CD4-positive, alpha-beta T cell treated with Interleukin-2 at 100 ng/mL for 4 hours (primary cell): ENCODE results near the gene PDE10A.

Source experiments
- DNase-seq: peaks from one replicate; pipeline ENCODE4 v3.0.0-alpha.2; 2020; ENCODE audit warnings: low spot score

The PDE10A gene

GRCh38 chr6:165662749-165663376 is at the start of gene PDE10A:
Gene PDE10A, minus strand, starts transcription at chr6:165663241. Its CDS starts 430 bp downstream, at chr6:165662811.
- no peak for DNase-seq

DNA sequence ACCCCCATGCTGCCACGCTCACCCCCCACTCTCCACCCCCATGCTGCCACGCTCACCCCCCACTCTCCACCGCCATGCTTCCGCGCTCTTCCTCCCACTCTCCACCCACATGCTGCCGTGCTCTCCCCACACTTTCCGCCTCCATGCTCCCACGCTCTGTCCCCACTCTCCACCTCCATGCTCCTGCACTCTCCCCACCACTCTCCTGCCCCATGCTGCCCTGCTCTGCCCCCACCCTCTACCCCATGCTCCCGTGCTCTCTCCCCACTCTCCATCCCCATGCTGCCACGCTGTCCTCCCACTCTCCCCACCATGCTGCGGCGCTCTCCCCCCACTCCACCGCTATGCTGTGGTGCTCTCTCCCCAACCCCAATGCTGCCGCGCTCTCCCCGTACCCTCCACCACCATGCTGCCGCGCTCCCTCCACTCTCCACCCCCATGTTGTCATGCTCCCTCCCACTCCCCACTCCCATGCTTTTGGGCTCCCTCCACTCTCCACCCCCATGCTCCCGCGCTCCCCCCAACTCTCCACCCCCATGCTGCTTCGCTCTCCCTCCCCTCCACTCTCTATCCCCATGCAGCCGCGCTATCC is 46.0 kb upstream of the PDE10A start:
- DNase-seq, result no peak

DNA sequence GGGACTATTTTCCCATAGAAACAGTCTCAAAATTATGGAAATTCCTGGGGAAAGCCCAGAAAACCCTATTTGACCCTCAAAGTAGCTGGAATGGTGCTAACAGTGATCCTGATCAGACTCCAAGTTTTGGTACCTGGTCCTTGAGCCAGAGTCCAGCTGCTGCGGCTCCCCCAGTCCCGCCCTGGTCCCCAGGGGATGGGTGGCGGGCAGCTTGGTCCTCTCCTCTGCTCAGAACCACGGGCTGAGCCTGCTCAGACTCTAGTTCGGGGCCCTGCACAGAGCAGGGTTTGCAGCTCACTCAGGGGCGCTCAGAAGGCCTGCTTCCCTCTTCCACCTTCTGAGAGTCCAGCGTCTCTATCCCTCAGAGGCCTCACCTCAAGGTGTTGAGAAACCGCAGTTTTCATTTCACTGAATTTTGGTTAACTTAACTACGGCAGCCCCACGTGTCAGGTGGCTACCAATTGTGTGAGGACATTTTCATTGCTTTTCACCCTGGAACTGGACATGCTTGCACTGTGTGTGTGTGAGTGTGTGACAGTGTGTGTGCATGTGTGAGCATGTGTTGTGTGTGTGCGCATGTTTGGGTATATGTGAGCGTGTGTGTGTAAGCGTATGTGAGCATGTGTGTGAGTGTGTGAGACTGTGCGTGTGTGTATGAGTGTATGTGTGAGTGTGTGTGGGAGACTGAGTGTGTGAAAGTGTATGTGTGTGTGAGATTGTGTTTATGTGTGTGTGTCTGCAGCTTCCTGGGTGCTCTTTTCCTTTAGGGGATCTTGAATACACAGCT is 44.2 kb upstream of the PDE10A start:
- no peak for DNase-seq

DNA sequence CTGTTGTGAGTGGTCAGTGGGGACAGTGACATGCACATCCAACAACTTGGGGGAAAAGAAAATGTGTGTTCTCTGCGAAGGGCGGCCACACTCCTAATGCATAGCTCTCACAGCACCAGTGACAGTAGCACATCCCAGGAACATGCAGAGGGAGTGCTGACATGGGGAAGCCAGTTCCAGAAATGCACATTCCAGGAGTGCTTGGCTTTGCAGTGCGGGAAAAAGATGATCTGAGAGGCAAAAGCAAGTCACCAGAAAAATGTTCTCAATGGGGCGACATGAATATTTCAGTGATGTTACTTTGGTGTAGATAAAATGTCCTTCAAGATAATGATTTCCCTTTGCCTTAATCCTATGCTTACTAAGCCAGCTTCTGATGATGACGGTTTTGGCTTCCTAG is 42.9 kb upstream of the PDE10A start:
- DNase-seq, result no peak

DNA sequence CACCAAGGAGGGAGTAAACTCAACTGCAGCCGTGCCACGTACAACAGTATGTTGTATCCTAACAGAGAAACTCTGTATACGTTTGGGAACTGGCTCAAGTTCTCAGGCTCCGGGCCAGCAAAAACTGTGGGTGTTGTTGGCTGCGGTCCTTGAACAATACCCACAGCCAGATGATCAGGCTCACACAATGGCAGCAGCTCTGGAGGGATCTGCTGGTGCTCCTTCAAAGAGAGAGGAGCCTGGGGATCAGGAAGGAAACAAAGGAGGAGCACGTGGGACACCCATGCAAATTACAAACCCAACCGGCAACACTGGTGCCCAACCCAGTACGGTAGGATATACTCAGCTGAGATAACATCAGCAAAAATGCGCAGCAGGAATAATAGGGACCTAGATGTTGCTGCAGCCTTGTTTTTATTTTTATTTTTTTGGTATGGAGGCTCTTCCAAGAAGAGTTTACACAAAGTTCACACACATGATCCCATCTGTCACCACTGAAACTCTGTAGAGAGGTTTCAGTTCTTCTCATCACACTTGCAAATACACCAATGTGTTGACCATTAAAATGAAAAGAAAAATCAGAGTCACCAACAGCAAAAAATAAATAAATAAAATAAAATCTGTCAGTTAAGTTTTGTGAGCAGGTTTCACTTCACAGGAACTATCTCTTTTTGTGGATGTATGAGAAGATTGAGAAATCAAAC is 41.2 kb upstream of the PDE10A start:
- no peak for DNase-seq

DNA sequence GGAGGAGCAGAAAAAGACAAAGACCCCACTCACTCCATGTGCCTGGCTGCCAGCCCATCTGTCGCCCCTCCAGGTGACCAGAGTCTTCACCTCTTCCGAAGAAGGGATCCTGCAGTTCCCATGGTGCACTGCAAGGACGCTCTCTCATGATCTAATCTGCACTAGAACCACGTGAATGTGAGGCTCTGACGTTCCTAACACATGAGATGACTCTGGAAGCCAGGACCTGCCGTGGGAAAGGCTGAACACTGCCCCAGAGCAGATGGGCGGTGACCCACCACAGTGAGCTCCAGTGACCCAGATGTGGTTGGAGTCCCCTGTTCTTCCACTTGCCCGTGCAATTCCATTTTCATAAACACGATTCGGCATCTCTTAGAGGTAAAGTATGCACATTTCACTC is 39.6 kb upstream of the PDE10A start:
- DNase-seq, result no peak

GRCh38 chr6:165701564-165702354 is 38.7 kb upstream of the PDE10A start:
- no peak for DNase-seq

DNA sequence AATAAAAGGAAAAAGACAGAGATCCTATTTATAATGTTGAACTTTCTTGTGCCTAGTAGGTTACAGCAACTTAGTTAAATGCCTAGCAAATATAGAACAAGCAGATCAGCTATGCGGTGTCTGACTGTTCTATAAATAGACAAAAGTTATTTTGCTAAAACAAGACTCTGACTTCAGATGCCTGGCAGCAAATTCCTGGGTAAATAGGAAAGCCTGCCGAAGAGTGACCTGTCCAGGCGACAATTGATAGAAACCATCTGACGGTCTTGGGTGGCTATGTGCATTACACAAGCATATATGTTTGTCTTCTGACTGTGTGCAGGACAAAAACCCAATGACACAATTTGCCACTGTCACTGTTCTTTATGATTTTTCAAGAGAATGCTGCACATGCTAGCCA is 38.0 kb upstream of the PDE10A start:
- no peak for DNase-seq

DNA sequence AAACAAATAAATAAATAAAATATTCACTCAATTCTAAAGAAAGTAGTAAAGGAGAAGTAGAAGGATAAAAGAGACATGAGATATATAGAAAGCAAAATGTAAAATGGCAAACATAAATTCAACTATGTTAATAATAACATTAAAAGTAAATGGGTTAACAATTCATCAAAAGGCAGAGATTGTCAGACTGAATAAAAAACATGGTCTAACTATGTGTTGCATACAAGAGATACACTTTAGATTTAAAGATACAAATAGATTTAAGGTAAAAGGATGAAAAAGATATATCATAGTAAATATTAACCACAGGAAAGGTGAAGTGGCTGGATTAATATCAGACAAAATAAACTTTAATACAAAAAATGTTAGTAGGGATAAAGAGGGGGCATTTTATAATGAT is 35.8 kb upstream of the PDE10A start:
- DNase-seq, result no peak

DNA sequence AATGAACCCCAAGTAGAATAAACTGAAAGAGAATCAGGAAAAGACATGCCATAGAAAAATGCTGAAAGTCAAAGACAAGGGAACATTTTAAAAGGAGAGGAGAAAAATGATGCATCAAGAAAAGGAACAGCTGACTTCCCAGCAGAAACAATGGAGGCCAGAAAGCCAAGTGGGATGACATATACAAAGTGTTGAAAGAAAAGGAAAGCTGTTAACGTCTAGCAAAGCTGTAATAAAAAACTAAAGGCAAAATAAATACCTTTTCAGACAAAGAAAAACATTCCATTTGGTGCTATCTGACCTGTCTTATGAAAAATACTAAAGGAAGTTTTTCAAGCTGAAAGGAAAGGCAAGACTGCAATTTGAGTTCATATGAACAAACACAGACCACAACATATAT is 34.1 kb upstream of the PDE10A start:
- DNase-seq, result no peak

- no peak for DNase-seq
These were observed 32.9 kb upstream of the PDE10A start for GRCh38 chr6:165695722-165696515.

DNA sequence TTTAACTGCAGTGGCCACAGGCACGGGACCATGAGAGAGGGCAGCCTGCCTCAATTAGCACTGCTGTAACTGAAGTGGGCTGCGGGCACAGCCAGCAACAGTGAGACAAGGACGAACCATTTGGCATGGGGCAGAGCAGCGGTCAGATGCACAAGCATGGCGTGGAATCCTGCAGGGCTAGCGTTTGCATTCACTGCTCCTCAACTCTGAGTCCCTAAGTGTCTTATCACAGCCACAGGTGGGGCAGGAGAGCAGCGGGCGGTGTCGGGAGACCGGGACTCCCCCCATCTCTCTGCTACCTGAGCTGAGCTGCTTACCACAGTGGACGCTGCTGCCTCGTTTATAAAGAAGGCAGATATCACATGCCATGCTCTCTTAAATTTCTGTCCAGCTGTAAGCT is 31.3 kb upstream of the PDE10A start:
- no peak for DNase-seq

DNA sequence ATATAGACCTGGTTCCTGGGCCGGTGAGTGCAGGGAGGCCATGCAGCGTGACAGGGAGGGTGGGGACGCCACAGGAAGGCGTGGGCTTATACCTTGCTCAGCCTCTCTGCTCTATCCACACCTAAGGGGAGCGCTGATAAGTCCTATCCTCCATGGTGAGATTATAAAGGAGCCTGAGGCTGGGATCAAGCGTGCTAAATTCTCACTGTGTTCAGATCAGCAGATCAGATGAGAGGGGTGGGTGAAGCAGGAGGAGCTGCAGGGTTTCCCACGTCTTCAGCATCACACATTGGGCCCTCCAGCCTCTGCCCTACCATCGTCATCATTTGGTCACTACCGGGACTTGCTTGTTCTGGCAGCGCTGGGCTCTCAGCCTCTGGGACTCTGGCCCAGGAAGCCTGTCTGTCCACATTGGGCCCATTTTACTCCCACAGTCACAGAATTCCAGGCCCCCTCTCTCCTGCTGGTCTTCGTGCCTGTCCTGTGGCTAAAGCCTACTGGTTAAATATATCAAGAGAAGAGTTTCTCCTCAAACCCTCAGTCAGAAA is 29.1 kb upstream of the PDE10A start:
- DNase-seq, result no peak

DNA sequence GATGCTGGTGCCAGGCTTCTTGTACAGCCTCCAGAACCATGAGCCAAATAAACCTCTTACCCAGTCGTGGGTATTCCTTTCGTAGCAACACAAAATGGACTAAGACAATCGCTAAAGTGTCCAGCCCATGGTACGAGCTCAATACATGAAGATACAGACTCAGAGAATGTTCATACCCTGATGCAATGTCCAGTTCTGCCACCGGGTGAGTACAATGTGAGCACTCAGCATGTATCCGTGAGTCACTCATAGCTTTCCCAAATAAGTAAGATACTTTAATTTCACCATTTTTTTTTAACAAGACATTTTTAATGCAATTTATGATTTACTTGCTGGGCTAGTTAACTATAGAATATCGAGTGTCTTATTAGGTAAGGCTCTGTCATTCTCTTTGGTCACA is 26.7 kb upstream of the PDE10A start:
- no peak for DNase-seq

DNA sequence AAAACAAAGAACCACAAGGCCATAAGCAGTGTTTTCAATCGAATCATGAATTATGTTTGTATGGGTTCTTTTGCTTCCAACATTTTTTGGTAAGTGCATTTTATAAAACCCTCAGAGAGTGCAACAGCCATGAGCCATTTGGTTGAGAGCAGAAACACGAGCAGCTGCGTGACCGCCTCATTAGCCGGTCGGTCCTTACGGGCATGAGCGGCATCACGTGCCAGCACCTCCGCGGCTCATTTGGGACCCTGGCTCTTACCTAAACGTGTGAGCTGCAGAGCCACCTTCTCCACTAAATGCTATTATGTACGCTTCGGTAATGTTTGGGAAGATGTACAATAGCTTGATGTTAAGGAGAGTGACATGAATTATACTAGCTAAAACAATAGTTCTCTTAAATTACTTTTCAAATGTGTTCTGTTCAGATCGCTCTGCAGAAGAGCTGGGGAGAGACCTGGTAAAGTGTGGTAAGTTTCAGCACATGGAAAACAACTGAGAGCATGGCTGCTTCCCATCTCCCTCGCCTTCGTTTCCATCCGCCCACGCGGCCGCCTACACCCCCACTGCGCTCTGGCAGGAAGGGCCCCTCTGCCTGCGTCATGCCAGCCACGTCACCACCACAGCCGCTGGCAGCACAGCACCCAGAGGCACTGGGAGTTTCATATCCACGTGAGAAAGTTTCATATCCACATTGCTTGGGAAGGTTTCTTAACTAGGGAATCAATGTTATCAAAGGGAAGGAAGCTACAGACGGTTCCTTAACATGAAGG is 23.7 kb upstream of the PDE10A start:
- no peak for DNase-seq

DNA sequence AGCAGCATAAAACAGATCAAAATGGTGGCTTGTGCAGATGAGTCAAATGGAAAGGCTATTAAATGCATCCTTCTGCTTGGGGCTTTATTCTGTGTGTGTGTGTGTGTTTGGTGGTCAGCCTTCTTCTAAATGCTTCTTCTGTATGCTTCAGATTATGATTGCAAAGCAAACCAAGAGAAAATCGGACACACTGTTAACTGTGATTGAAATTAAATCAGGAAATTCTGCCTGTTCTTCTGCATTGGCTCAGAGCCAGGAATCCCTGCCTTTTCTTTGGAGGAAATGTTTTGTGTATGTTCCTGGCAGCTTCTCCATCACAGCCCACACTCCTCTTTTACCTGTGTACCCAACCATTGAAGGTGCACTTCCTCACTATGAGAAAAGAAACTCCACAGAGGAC is 22.3 kb upstream of the PDE10A start:
- DNase-seq, result no peak

DNA sequence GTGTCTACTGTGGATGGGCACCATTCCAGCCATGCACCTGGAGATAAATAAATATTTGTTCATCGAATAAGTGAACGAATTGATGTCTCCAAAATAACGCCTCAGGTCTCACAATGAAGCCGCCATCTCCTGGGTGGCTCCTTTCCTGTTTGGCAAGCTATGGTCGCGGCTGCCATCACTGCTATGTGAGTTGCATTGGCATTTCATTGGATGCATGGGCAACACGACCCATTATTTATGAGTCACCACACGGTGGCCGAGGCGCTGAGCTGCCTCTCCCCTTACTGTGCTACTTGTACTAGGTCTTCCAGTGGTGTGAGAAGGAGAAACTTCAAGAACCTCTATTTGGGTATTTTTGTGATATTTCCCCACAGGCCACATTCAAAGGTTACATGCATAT is 21.3 kb upstream of the PDE10A start:
- no peak for DNase-seq

- DNase-seq, result no peak
These were observed 17.9 kb upstream of the PDE10A start for GRCh38 chr6:165680975-165681374.

DNA sequence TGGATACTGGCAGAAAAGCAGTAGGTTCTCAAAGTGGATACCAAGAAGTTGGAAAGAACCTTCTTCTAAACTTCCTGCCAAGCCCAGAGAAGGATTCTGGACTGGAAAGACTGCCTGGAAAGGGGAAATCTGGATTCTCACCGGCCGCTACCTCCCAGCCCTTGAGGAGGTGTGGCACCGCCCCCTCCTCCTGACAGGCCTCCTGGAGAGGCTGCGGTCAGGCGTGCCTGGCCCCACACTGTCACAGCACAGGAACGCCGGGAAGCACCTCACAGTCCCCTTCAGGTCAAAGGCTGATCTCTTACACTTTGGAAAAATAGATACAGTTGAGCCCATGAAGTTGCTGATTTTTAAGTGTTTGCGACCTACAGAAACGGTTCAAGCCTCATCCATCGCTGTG is 16.3 kb upstream of the PDE10A start:
- DNase-seq, result no peak

DNA sequence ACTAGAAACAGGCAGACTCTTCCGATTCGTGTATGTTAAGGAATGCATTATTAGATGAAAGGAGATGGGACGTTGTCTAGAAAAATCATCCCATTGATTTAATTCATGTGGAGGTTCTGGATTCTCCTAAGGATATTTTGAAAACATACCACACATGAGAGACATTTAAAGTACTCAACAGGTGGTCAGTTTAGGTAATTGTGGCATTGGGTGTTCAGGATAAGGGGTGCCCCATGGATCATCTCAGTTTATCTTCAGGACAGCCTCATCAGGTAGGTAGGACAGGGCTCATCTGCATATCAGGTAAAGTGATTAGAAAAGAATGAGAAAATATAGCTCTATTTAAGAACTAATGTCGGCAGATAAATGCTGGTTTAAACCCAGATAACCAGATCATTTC is 15.9 kb upstream of the PDE10A start:
- DNase-seq, result no peak
